NT2/D1 (cell line): ENCODE data around the gene MAGI3.

Experiments used
- SUZ12 ChIP-seq: IDR thresholded peaks from 2 replicates; pipeline ENCODE4 v1.6.1; 2011; ENCODE audit not compliant: insufficient read length, insufficient read depth; ENCODE audit errors: extremely low read depth
- YY1 ChIP-seq: IDR thresholded peaks from 2 replicates; pipeline ENCODE4 v1.6.1; 2011; ENCODE audit not compliant: insufficient read length, insufficient read depth
- ZNF274 ChIP-seq: IDR thresholded peaks from 2 replicates; pipeline ENCODE4 v1.6.1; 2011; ENCODE audit warnings: mild to moderate bottlenecking, low read depth, low read length

DNA sequence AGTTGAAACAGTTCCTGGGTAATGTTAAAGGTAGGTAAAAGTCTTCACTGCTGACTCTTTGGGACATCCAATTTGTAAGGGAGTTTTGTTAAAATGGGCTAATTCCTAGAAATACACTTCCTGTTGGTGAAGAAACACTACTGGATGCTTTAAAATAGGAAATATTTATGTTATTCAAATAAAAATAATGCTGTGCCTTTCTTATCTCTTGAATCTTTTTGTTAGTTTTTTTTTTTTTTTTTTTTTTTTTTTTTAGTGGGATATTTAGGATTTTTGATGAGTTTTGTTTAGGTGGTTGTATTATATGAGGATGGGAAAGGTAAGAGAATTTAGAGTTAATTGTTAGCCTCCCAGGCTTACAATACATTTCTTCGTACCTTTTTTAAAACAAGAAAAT is 4.5 kb downstream of the MAGI3 start:
- no peak for TF ChIP-seq YY1
- TF ChIP-seq ZNF274, result no peak
- no peak for TF ChIP-seq SUZ12
